GM12801 (cell line): ENCODE data around the gene AFAP1L2.

Experiments
- TF ChIP-seq, protein P1 (sequence below): IDR thresholded peaks from one replicate; pipeline ENCODE4 v1.5.1; 2011; ENCODE audit warnings: control low read depth; ENCODE audit not compliant: insufficient read length; ENCODE audit errors: extremely low read depth

The AFAP1L2 gene

DNA sequence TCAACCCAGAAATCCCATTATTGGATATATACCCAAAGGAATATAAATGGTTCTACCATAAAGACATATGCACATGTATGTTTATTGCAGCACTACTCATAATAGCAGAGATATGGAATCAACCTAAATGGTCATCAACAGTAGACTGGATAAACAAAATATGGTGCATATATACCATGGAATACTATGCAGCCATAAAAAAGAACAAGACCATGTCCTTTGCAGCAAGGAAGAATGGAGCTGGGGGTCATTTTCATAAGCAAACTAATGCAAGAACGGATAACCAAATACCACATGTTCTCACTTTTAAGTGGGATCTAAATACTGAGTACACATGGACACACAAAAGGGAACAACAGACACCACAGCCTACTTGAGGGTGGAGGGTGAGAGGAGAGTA lies 2.2 kb upstream of the AFAP1L2 start:
- TF ChIP-seq, protein P1, sequence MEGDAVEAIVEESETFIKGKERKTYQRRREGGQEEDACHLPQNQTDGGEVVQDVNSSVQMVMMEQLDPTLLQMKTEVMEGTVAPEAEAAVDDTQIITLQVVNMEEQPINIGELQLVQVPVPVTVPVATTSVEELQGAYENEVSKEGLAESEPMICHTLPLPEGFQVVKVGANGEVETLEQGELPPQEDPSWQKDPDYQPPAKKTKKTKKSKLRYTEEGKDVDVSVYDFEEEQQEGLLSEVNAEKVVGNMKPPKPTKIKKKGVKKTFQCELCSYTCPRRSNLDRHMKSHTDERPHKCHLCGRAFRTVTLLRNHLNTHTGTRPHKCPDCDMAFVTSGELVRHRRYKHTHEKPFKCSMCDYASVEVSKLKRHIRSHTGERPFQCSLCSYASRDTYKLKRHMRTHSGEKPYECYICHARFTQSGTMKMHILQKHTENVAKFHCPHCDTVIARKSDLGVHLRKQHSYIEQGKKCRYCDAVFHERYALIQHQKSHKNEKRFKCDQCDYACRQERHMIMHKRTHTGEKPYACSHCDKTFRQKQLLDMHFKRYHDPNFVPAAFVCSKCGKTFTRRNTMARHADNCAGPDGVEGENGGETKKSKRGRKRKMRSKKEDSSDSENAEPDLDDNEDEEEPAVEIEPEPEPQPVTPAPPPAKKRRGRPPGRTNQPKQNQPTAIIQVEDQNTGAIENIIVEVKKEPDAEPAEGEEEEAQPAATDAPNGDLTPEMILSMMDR: no peak

DNA sequence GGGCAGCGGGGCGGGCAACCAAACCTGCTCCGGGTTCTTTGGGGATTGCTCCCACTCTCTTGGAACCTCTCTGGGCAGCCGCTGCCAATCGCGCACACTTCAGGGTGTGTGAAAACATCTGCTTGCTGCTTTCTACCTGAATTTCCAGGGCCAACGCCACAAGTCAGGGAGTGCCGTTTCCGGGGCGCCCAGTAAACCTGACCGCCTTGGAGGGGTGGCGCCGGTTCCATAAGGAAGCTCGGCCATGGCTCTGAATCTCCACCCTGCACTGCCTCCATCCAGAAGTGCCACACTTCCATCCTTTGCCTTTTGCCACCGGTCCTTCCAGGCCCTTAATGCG lies 679 bp upstream of the AFAP1L2 start:
- TF ChIP-seq, protein P1: no peak

DNA sequence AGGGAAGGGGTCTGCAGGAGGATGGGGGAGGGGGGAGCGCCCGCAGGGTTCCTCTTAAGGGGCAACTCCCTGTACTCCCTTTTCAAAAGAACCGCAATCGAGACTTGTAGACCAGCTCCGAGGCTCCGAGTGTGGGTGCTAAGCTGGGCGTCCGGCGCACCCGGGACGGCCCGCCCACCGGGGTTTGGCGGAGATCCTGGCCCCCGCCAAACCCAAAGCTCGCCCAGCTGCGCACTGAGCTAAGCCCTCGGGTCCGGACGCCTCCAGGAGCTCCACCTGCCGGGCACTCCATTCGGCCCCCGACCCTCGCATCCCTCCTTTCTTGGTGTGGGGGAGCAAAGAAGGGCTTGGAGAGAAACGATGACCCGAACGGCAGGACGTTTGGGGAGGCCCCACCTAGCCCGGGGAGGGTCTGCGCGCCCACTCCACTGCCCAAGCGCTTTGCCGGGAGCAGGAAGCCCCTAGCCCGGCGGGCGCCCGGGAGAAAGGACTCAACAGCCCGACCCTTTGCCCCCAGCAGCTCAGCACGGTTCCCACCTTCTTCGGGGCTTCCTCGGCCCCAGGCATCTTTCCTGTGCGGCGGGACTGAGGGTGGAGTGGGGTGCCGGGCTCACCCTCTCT lies 651 bp downstream of the AFAP1L2 start:
- TF ChIP-seq, protein P1: no peak

DNA sequence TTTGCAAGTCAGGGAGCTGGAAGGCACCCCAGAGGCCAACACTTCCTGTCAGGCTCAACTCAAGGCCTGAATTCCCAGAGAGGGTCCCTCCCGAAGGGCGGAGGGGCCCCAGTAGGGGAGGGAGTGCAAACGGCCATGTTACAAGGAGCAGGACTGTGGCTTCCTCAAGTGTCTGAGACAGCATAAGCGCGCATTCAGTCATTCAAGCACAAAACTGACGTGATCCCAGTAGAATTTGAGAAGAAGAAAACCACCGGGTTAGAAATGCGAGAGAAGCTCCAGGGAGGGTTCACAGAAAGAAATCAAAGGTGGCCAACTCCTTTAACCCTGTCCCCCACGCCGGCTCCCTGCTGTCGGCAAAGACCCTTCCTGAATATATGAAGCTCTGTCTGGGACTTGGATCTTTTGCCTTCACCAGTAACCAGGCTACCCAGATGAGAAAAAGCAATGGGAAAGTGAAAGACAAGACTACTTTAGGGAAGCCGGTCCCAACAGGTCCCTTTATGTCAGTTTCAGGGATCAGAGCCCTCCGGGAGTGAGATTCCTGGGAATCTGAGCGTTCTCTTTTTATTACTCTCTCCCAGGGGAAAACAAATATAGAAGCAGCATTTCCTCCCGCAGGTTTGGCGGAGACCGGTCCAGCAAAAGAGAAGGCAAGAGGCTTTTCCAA lies 1.3 kb downstream of the AFAP1L2 start:
- TF ChIP-seq, protein P1: no peak

DNA sequence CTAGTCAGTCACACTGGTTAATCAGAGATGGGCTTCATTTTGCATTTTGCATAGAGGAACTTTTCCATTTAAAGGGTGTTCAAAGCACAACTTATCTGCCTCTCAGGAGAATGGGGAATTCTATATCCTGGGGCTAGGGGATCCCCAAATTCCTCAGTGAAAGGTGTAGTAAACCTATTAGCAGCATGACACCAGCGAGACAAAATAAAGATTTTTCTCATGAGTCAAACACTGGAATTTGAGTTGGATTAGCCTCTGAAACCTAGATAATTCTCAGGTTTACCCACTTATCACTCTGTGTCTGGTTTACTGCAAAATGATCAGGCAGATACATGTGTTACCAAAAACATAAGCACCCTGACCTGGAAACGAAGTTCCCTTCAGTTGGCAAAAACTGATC lies 2.1 kb downstream of the AFAP1L2 start:
- TF ChIP-seq, protein P1: no peak

DNA sequence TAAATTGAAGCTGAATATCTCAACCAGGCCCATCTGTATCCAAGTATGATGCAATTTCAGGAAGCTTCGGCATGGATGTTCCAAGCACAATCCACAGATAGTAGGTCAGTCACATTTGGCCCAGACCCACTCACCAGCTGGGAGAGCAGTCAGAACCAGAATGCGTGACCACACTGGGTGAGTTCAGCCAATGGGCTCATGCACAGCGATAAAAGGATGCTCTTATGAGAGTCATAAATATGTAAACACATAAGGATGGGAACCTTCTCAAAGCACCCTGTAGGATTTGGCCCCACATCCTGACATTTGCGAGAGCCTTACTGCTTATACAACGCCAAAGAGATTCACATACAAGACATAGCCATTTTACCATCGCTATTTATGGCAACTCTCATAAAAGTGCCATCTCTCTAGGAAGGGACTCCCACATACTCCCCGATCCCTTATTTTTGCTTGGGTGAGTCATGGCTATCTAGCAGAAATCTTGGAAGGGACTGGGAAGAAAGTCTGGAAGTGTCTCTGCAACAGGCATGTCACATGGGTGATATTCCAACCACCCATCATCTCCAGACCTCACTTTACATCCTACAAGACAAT lies 3.0 kb downstream of the AFAP1L2 start:
- TF ChIP-seq, protein P1: no peak

DNA sequence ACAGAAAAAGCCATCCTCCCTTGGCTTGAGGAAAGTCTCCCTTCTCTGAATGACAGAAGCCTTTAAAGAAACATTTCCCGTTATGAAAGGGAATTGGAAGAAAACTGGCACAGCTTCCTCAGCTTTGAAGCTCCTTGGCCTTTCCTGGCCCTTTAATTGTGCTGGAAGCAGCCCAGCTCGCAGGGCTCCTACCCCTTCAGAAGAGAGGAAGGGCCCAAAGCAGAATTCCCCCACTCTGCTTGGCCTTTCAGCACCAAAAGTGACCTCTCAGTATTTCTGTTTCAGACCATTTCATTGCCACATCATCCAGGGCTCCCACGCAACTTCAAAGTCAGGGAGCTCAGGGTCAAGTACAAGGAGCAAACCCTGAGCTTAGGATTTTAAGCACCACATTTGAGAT lies 4.2 kb downstream of the AFAP1L2 start:
- TF ChIP-seq, protein P1: no peak
